ENCODE measurements around the gene SPAG8. TPM values are rescaled to one million over a fixed set of nuclear protein-coding genes. Genes with fewer than 3 reads are reported as not detected.

The SPAG8 gene
- total RNA-seq, 2 donors from 2014 or later, result 0.19 to 1.6 TPM

- H3K4me1 Mint-ChIP-seq (ENCODE audit: low read depth in 2 of 2), result peaks cover 6 to 13% of the 10 kb centered on the region in 2 donors
- no peak for DNase-seq (ENCODE audit: low spot score)
- H3K9me3 Mint-ChIP-seq, result no peaks in the 10 kb centered on the region
- no peak for ATAC-seq
- H3K4me3 Mint-ChIP-seq, result no peak within 1 kb of the TSS
- no peaks in the 10 kb centered on the region for H3K27me3 Mint-ChIP-seq
- no peak within 1 kb of the TSS for H3K27ac Mint-ChIP-seq
- H3K36me3 Mint-ChIP-seq, result no peaks in the 10 kb centered on the region
These were observed 20.7 kb downstream of the SPAG8 start, which contains the start of gene NPR2 for GRCh38 chr9:35791297-35791921. Gene NPR2, plus strand, starts transcription at chr9:35791591. Its CDS starts 818 bp downstream, at chr9:35792409.

- H3K4me1 Mint-ChIP-seq (ENCODE audit: low read depth in 2 of 2), result peaks cover 6 to 13% of the 10 kb centered on the region in 2 donors
- H3K9me3 Mint-ChIP-seq, result no peaks in the 10 kb centered on the region
- DNase-seq (ENCODE audit: low spot score), result peak; percentile 67
- peaks cover 5% of the 10 kb centered on the region for H3K36me3 Mint-ChIP-seq
- no peak overlapping the region for H3K27ac Mint-ChIP-seq
- ATAC-seq, result peak; percentile 78 to 89
- no peaks in the 10 kb centered on the region for H3K27me3 Mint-ChIP-seq
- H3K4me3 Mint-ChIP-seq, result no peak overlapping the region
These were observed 21.4 kb downstream of the SPAG8 start for GRCh38 chr9:35790385-35791296.

GRCh38 chr9:35790025-35790384, 22.1 kb downstream of the SPAG8 start:
- Mint-ChIP-seq H3K27ac (no peak overlapping the region), H3K9me3 (no peaks in the 10 kb centered on the region), H3K4me3 (no peak overlapping the region), H3K27me3 (no peaks in the 10 kb centered on the region), H3K4me1 (ENCODE audit: low read depth in 2 of 2) (peaks cover 6 to 10% of the 10 kb centered on the region in 2 donors), H3K36me3 (peaks cover 6% of the 10 kb centered on the region)
- DNase-seq (ENCODE audit: low spot score) (no peak), ATAC-seq (no peak)

- Mint-ChIP-seq H3K36me3 (peaks cover 6% of the 10 kb centered on the region), H3K27ac (no peak overlapping the region), H3K4me1 (ENCODE audit: low read depth in 2 of 2) (peaks cover 5 to 10% of the 10 kb centered on the region in 2 donors), H3K4me3 (no peak overlapping the region), H3K9me3 (no peaks in the 10 kb centered on the region), H3K27me3 (no peaks in the 10 kb centered on the region)
- DNase-seq (ENCODE audit: low spot score) (no peak), ATAC-seq (no peak)
These were observed 22.5 kb downstream of the SPAG8 start for GRCh38 chr9:35789541-35789940.

GRCh38 chr9:35783418-35783817, 28.6 kb downstream of the SPAG8 start:
- ATAC-seq (no peak), DNase-seq (ENCODE audit: low spot score) (no peak)
- H3K4me1 Mint-ChIP-seq (ENCODE audit: low read depth in 2 of 2), result no peaks in the 10 kb centered on the region
- no peaks in the 10 kb centered on the region for H3K27me3 Mint-ChIP-seq
- H3K9me3 Mint-ChIP-seq, result no peaks in the 10 kb centered on the region
- H3K27ac Mint-ChIP-seq, result no peak overlapping the region
- H3K4me3 Mint-ChIP-seq, result no peak overlapping the region
- H3K36me3 Mint-ChIP-seq, result peaks cover 17% of the 10 kb centered on the region

GRCh38 chr9:35781066-35781465, 31.0 kb downstream of the SPAG8 start:
- no peak overlapping the region for H3K4me3 Mint-ChIP-seq
- ATAC-seq, result no peak
- H3K9me3 Mint-ChIP-seq, result no peaks in the 10 kb centered on the region
- H3K27me3 Mint-ChIP-seq, result no peaks in the 10 kb centered on the region
- H3K27ac Mint-ChIP-seq, result no peak overlapping the region
- no peak for DNase-seq (ENCODE audit: low spot score)
- H3K4me1 Mint-ChIP-seq (ENCODE audit: low read depth in 2 of 2), result no peaks in the 10 kb centered on the region
- H3K36me3 Mint-ChIP-seq, result peaks cover 16% of the 10 kb centered on the region

GRCh38 chr9:35778496-35778895, 33.6 kb downstream of the SPAG8 start:
- Mint-ChIP-seq H3K27me3 (no peaks in the 10 kb centered on the region), H3K9me3 (no peaks in the 10 kb centered on the region), H3K4me3 (no peak overlapping the region), H3K36me3 (peaks cover 2% of the 10 kb centered on the region), H3K27ac (no peak overlapping the region), H3K4me1 (ENCODE audit: low read depth in 2 of 2) (no peaks in the 10 kb centered on the region)
- no peak for DNase-seq (ENCODE audit: low spot score)
- no peak for ATAC-seq

GRCh38 chr9:35776018-35776417, 36.0 kb downstream of the SPAG8 start:
- Mint-ChIP-seq H3K27me3 (no peaks in the 10 kb centered on the region), H3K36me3 (no peaks in the 10 kb centered on the region), H3K4me1 (ENCODE audit: low read depth in 2 of 2) (no peaks in the 10 kb centered on the region), H3K9me3 (no peaks in the 10 kb centered on the region), H3K27ac (no peak overlapping the region), H3K4me3 (no peak overlapping the region)
- no peak for ATAC-seq
- DNase-seq (ENCODE audit: low spot score), result no peak

GRCh38 chr9:35774907-35775635, 37.0 kb downstream of the SPAG8 start:
- Mint-ChIP-seq H3K4me1 (ENCODE audit: low read depth in 2 of 2) (no peaks in the 10 kb centered on the region), H3K9me3 (no peaks in the 10 kb centered on the region), H3K36me3 (no peaks in the 10 kb centered on the region), H3K27ac (no peak overlapping the region), H3K27me3 (no peaks in the 10 kb centered on the region), H3K4me3 (no peak overlapping the region)
- no peak for ATAC-seq
- DNase-seq (ENCODE audit: low spot score), result no peak

- Mint-ChIP-seq H3K4me3 (no peak overlapping the region), H3K27ac (no peak overlapping the region), H3K36me3 (no peaks in the 10 kb centered on the region), H3K4me1 (ENCODE audit: low read depth in 2 of 2) (no peaks in the 10 kb centered on the region), H3K9me3 (no peaks in the 10 kb centered on the region), H3K27me3 (no peaks in the 10 kb centered on the region)
- ATAC-seq, result no peak
- no peak for DNase-seq (ENCODE audit: low spot score)
These were observed 40.1 kb downstream of the SPAG8 start for GRCh38 chr9:35771943-35772342.

- Mint-ChIP-seq H3K36me3 (no peaks in the 10 kb centered on the region), H3K9me3 (no peaks in the 10 kb centered on the region), H3K4me1 (ENCODE audit: low read depth in 2 of 2) (no peaks in the 10 kb centered on the region), H3K27ac (no peak overlapping the region), H3K4me3 (no peak overlapping the region), H3K27me3 (no peaks in the 10 kb centered on the region)
- no peak for ATAC-seq
- no peak for DNase-seq (ENCODE audit: low spot score)
These were observed 40.5 kb downstream of the SPAG8 start for GRCh38 chr9:35771534-35771933.

- no peak overlapping the region for H3K27ac Mint-ChIP-seq
- H3K36me3 Mint-ChIP-seq, result no peaks in the 10 kb centered on the region
- H3K4me3 Mint-ChIP-seq, result no peak overlapping the region
- H3K27me3 Mint-ChIP-seq, result no peaks in the 10 kb centered on the region
- H3K4me1 Mint-ChIP-seq (ENCODE audit: low read depth in 2 of 2), result no peaks in the 10 kb centered on the region
- DNase-seq (ENCODE audit: low spot score) (no peak), ATAC-seq (no peak)
- no peaks in the 10 kb centered on the region for H3K9me3 Mint-ChIP-seq
These were observed 41.0 kb downstream of the SPAG8 start for GRCh38 chr9:35771075-35771433.

- ATAC-seq, result no peak
- DNase-seq (ENCODE audit: low spot score), result no peak
- Mint-ChIP-seq H3K4me3 (no peak overlapping the region), H3K27me3 (no peaks in the 10 kb centered on the region), H3K4me1 (ENCODE audit: low read depth in 2 of 2) (no peaks in the 10 kb centered on the region), H3K27ac (no peak overlapping the region), H3K9me3 (no peaks in the 10 kb centered on the region), H3K36me3 (no peaks in the 10 kb centered on the region)
These were observed 42.3 kb downstream of the SPAG8 start for GRCh38 chr9:35769763-35770162.

GRCh38 chr9:35767458-35767857, 44.6 kb downstream of the SPAG8 start:
- H3K27me3 Mint-ChIP-seq, result no peaks in the 10 kb centered on the region
- no peaks in the 10 kb centered on the region for H3K36me3 Mint-ChIP-seq
- H3K27ac Mint-ChIP-seq, result no peak overlapping the region
- ATAC-seq (no peak), DNase-seq (ENCODE audit: low spot score) (no peak)
- H3K9me3 Mint-ChIP-seq, result no peaks in the 10 kb centered on the region
- no peaks in the 10 kb centered on the region for H3K4me1 Mint-ChIP-seq (ENCODE audit: low read depth in 2 of 2)
- no peak overlapping the region for H3K4me3 Mint-ChIP-seq
